GM12874 (cell line): ENCODE results near the gene SVOP.

Experiments used
- TF ChIP-seq, protein P1 (sequence below): IDR thresholded peaks from 2 replicates; pipeline ENCODE4 v1.5.1; 2011; ENCODE audit warnings: low read depth, mild to moderate bottlenecking, control low read depth, low read length, moderate library complexity; ENCODE audit not compliant: insufficient read depth

The SVOP gene

DNA sequence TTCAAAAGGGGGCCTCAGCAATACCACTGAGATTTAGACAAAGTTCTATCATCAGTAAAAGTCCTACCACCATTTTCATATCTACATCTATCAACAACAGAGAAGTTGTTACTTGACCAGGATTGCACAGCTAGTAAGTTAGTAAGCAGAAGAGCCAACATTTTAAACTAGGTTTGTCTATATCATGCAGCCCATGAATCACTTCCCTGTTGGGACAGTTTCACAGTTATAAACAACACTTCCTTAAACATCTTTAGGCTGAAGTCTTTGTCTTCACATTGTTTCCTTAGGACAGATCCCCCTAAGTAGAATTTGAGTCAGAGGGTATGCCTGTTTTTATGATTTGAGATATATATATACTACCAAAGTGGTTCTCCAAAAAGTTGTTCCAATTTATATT is 72.5 kb downstream of the SVOP start:
- TF ChIP-seq, protein P1, sequence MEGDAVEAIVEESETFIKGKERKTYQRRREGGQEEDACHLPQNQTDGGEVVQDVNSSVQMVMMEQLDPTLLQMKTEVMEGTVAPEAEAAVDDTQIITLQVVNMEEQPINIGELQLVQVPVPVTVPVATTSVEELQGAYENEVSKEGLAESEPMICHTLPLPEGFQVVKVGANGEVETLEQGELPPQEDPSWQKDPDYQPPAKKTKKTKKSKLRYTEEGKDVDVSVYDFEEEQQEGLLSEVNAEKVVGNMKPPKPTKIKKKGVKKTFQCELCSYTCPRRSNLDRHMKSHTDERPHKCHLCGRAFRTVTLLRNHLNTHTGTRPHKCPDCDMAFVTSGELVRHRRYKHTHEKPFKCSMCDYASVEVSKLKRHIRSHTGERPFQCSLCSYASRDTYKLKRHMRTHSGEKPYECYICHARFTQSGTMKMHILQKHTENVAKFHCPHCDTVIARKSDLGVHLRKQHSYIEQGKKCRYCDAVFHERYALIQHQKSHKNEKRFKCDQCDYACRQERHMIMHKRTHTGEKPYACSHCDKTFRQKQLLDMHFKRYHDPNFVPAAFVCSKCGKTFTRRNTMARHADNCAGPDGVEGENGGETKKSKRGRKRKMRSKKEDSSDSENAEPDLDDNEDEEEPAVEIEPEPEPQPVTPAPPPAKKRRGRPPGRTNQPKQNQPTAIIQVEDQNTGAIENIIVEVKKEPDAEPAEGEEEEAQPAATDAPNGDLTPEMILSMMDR: no peak

DNA sequence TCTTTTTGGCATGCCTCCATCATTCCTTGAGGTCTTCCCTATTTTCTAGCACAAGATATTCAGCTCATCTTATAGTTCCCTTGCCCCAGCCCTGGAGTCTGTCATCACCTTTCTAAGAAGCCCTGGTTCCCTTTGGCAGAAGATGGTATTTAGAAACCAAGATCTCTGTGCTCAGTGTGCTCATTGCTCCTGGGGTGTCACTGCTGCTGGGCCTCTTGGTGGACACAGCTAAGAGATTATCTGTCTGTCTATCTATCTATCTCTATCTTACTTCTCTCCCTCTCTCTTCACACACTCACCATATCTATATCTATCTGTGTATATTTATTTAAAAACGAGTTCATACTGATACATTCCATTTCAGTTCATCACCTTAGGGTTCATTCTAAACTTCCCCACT is 73.8 kb downstream of the SVOP start:
- TF ChIP-seq, protein P1: no peak

- TF ChIP-seq, protein P1: no peak
These were observed 80.7 kb downstream of the SVOP start for GRCh38 chr12:108940138-108940537.

DNA sequence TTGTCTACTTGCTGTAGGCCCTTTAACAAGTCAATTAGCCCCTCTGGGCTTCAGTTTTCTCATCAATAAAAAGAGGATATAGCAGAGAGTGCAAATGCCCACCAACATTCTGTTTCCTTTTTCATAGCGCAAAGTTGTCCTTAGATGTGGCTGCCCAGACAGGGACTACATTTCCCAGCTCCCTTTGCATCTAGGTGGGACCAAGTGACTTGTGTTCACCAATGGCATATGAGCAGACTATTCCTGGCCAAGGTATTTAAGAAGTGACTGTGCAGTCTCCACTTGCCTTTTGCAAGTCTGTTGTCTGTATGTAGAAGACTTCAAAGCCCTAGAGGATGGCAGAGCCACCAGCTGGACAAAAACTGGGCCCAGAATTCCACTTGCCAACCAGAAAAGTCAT is 81.3 kb downstream of the SVOP start:
- TF ChIP-seq, protein P1: no peak

GRCh38 chr12:108938247-108938924 is 82.5 kb downstream of the SVOP start:
- TF ChIP-seq, protein P1: no peak

DNA sequence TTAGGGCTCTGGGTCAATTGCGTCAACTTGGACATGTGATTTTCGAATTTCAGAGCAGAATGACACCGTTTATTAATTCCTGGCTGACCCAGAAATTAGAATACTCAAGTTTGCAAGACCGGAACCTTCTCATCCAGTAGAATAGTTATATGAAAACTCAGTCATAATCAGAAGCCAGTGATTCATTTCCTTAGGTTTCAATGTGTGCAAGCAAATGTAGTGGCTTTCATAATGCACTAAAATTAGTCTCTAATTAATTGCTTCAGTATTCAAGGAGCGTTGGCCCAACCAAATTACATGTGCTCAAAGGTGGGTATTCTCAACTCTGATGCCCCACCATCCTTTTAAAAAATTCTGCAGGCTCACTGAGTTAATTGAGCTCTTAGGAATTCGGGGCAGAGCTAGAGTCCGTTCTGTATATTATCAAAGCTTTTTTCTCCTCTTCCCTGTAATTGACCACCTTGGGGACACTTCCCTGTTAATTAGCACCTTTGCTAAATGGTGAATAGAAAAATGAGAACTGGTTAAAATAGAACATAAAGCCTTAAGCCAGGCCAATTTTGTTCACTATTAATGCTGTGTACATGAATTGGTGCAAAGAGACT is 85.6 kb downstream of the SVOP start:
- TF ChIP-seq, protein P1: no peak

DNA sequence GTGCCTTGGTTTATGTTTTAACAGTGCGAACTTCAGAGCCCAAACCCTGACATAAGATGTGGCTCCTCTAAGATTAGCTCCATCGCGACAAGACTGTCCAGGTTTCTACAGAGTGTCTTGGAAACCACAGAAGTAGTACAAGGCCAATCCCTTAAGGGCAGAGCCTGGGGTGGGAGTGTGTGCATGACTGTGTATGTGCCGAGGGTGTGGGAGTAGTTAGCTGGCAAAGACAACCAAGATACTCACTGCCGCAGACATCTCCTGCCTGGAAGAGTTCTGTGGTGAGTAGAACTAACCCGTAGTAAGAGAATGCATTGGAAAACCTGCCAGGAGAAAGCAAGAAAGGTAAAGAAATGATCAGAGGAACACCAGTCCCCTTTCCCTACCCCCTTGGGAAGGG is 86.9 kb downstream of the SVOP start:
- TF ChIP-seq, protein P1: no peak
